Liver (tissue), 3 donors: ENCODE results near the gene ADGRF5.

ENCODE experiments used
- EGR1 ChIP-seq, 2 donors: IDR thresholded peaks; 2 replicates each; pipeline ENCODE4 v1.6.1; 2016 to 2018; ENCODE audit warnings: antibody characterized with exemption in 2 of 2, low read depth in 2 of 2
- RAD21 ChIP-seq, 2 donors: IDR thresholded peaks; 2 replicates each; pipeline ENCODE4 v1.6.1; 2016; ENCODE audit warnings: antibody characterized with exemption in 2 of 2, mild to moderate bottlenecking in 2 of 2
- TF ChIP-seq, protein P1 (sequence below): fragments of 150-350 bp; IDR thresholded peaks from 2 replicates; pipeline ENCODE4 v1.5.1; 2017; ENCODE audit warnings: improper control_type of control experiment, low read depth, low read length; ENCODE audit not compliant: missing input control
- TF ChIP-seq, protein P2 (sequence below): IDR thresholded peaks from 2 replicates; pipeline ENCODE4 v1.6.1; 2016; ENCODE audit warnings: antibody characterized with exemption
- donor health status: healthy.
- donor health status: healthy.

DNA sequence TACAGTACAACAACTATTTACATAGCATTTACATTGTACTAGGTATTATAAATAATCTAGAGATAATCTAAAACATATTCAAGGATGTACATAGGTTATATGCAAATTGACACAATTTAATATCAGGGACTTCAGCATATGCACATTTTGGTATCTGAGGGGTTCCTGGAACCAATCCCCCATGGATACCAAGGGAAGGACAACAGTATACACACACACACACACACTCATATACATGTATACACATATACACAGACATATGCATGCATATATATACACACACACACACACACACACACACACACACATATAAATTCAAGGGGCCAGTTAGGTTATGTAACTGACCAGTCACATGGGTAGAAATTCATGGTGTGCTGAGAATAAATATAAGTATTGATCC lies 24.9 kb downstream of the ADGRF5 start:
- TF ChIP-seq, protein P1, sequence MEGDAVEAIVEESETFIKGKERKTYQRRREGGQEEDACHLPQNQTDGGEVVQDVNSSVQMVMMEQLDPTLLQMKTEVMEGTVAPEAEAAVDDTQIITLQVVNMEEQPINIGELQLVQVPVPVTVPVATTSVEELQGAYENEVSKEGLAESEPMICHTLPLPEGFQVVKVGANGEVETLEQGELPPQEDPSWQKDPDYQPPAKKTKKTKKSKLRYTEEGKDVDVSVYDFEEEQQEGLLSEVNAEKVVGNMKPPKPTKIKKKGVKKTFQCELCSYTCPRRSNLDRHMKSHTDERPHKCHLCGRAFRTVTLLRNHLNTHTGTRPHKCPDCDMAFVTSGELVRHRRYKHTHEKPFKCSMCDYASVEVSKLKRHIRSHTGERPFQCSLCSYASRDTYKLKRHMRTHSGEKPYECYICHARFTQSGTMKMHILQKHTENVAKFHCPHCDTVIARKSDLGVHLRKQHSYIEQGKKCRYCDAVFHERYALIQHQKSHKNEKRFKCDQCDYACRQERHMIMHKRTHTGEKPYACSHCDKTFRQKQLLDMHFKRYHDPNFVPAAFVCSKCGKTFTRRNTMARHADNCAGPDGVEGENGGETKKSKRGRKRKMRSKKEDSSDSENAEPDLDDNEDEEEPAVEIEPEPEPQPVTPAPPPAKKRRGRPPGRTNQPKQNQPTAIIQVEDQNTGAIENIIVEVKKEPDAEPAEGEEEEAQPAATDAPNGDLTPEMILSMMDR = no peak
- no peak for TF ChIP-seq RAD21 (IDR thresholded peaks at IDR 0.05)
- TF ChIP-seq EGR1 (IDR thresholded peaks at IDR 0.05; ENCODE audit: low read depth in 2 of 2) = no peak
- TF ChIP-seq, protein P2, sequence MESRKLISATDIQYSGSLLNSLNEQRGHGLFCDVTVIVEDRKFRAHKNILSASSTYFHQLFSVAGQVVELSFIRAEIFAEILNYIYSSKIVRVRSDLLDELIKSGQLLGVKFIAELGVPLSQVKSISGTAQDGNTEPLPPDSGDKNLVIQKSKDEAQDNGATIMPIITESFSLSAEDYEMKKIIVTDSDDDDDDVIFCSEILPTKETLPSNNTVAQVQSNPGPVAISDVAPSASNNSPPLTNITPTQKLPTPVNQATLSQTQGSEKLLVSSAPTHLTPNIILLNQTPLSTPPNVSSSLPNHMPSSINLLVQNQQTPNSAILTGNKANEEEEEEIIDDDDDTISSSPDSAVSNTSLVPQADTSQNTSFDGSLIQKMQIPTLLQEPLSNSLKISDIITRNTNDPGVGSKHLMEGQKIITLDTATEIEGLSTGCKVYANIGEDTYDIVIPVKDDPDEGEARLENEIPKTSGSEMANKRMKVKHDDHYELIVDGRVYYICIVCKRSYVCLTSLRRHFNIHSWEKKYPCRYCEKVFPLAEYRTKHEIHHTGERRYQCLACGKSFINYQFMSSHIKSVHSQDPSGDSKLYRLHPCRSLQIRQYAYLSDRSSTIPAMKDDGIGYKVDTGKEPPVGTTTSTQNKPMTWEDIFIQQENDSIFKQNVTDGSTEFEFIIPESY = no peak
